GM12872 (cell line): Measurements from ENCODE around the gene UBE2M.

Source experiments
- TF ChIP-seq, protein P1 (sequence below): IDR thresholded peaks from 3 replicates; pipeline ENCODE4 v1.5.1; 2011; ENCODE audit warnings: low read depth, mild to moderate bottlenecking, low read length, moderate library complexity; ENCODE audit not compliant: insufficient read depth

The UBE2M gene

DNA sequence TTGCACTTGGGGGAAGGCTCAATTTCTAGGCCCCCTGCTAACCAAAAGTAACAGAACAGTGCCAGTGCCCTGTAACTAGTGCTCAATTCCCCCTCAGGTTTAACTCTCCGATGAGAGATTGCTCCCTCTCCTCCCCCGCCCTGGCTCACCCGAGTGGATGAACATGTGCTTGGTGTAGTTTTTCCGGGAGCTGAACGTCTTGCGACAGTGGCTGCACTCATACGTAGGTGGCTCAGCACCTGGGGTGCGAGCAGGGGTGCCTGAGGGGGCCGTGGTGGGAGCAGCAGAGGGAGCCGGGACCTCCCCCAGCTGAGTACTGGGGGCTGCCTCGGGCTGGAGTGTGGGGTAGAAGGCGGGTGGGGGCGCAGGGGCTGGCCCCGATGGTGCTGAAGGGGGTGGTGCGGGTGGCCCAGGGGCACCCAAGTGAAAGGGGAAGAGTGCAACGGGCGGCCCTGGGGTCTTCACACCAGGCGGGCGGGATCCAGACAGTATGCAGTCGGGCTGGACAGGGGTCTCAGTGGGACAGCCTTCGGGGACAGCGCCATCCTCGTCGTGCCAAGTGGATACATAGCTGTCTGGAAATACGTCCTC is 42.1 kb downstream of the UBE2M start:
- TF ChIP-seq, protein P1, sequence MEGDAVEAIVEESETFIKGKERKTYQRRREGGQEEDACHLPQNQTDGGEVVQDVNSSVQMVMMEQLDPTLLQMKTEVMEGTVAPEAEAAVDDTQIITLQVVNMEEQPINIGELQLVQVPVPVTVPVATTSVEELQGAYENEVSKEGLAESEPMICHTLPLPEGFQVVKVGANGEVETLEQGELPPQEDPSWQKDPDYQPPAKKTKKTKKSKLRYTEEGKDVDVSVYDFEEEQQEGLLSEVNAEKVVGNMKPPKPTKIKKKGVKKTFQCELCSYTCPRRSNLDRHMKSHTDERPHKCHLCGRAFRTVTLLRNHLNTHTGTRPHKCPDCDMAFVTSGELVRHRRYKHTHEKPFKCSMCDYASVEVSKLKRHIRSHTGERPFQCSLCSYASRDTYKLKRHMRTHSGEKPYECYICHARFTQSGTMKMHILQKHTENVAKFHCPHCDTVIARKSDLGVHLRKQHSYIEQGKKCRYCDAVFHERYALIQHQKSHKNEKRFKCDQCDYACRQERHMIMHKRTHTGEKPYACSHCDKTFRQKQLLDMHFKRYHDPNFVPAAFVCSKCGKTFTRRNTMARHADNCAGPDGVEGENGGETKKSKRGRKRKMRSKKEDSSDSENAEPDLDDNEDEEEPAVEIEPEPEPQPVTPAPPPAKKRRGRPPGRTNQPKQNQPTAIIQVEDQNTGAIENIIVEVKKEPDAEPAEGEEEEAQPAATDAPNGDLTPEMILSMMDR: no peak

DNA sequence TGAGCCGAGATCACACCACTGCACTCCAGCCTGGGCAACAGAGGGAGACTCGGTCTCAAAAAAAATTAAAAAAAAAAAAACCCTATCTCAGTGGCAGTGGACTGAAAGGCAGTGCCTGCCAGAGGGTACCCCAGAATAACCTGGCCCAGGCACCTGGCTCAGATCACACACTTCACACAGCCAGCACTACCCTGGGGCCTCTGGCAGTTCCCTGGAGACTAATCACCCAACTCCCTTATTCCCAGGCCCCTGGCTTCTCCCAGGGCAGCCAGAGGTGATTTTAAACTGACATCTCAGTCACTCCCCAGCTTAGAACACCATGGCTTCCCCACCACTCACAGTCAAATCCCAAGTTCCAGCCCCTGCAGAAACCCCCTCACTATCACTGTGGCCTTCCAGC is 43.2 kb downstream of the UBE2M start:
- TF ChIP-seq, protein P1: no peak

DNA sequence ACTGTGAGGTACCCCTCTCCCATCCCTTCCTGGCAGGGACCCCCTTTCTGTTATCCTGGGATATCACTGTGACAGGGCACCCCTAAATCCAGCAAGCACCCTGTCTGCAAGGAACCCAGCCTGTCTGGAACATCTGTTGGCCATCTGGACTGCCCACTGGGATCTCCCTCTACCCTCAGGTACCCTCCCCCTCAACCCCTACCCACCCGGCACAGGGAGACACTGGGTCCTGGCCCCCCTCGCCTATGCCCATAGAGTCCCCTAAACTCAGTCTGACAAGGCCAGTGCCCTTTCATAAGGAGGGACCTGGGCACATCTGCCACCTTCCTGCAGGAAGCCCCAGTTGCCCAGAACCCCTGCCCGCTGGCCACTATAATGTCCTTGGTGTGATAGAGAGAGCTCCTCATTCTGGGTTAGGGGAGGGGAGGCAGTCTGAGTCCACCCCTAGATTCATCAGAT is 43.8 kb downstream of the UBE2M start:
- TF ChIP-seq, protein P1: no peak

DNA sequence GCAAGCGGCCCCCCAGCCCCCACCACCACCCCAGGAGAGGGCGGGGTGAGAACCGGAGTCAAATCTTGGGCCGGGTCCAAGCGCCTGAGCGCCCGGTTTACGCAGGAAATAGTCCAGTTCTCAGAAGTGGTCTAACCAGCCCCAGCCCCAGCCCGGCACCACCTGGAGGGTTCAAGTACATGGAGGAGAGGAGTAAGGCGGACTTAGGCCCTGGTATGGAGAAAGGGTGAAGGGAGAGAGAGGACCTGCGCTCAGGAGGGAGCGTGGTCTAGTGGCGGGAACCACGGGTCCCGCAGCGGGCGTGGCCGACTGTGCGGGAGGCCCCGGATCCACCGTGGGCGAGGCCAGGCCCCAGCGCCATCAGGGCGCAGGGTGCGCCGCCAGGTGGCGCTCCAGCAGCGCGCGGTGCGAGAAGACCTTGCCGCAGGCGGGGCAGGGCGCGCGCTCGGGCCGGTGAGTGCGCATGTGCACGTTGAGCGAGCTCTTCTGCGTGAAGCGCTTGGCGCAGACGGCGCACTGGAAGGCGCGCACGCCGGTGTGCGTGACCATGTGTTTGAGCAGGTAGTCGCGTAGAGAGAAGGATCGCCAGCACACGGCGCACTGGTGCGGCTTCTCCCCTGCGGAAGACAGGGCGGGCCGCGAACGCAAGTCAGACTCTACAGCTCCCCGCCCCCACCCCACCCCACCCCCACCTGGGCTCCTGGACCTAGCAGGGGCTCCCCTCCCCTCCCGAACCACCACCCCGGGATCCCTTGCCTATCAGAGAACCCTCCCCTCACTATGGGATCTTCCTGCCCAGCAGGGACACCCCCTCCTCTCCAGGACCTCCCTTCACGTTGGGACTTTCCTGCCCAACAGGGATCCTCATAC is 44.5 kb downstream of the UBE2M start:
- TF ChIP-seq, protein P1: peak; percentile 80

DNA sequence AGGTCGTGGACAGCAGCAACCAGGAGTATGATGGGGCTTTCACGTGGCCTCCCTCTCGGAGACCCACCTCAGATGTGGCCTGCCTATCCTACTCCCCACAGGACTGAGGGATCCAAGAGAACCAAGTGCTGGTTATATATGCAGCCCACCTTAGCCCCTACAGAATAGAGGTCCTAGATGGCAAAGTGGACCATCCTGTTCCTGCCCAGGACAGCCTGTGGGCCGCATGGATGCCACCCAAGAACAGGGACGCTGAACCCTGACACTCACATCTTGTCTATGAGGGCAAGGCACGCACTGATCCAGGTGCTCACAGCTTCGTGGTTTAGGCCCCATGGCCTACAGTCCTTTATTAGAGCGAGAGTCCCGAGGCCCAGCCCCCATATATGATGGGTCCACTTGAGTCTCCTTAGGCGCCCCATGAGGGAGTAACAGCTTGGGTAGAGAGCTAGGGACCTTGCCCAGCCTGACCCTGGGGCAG is 45.2 kb downstream of the UBE2M start:
- TF ChIP-seq, protein P1: no peak

DNA sequence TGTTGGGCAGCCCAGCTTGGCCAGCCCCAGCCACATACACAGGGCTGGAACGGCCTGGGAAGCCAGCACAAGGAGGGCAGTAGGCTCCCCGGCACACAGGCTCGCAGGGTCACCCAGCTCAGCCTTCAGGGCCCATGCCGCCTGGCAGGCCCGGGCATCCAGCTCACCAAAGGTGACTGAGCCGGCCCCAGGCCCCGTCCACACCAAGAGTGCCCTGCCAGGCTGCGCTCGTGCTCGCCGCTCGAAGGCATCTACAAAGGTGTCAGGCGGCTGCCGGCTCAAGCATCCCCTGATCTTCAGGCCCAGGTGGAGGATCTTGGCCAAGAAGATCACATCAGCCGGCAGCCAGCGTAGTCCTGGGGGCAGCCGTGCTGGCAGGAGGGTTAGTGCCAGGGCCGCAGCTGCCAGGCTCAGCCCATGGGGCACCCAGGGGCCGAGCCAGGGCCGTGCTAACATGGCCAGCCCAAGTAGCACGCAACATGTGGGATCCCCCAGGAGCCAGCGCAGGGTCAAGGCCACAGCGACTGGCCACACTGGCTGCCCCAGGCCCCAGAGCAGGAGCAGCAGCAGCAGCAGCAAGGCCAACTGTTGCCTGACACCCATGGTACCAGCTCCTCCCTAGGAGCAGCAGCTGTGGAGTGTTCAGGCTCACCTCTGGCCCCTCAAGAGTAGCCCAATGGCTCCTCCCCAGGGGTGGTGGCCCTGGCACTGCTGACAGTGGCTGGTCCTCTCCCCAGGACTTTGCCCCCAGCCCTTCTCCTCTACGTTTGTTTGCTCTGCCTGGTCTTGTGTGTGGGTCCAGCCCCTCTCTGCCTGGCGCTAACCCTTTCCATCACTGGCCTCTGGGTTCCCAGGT is 46.8 kb downstream of the UBE2M start, which contains the start of gene SLC27A5:
TSS of gene SLC27A5 (minus strand) at position 640 of the 856 bp plus-strand sequence. CDS start at position 603, 37 bp downstream.
- TF ChIP-seq, protein P1: no peak
